ENCODE measurements around the gene CDK6.
"Not testable (repeated sequence)": the region's sequence is repeated elsewhere in the genome, so short reads cannot be mapped to it uniquely, and the experiment has no call there.

Gene CDK6

DNA sequence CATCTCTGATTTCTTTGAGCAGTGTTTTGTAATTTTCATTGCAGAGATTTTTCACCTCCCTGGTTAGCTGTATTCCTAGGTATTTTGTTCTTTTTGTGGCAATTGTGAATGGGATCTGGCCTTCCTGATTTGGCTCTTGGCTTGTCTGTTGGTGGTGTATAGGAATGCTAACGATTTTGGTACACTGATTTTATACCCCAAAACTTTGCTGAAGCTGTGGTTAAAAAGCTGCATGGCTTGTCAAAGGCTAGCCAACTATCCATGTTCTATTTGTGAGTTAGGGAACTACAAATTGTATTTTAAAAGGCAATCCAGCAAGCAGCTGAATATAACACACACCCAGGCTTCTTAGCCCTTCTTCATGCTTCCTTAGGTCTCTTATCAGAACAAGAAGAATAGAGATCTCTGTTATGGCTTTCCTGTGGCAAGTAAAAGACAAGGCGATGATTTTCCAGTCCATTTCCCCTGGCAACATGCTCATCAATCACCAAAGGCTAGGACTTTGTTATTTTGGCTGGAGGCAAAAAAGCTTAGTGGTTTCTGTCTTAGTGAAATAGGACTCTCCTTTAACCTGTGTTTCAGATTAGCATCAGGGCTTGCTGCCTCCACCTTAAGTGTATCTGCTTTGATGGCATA, 77.5 kb downstream of the CDK6 start:
- H3K4me3 Mint-ChIP-seq, result no peak overlapping the region
- TF ChIP-seq, protein P1, sequence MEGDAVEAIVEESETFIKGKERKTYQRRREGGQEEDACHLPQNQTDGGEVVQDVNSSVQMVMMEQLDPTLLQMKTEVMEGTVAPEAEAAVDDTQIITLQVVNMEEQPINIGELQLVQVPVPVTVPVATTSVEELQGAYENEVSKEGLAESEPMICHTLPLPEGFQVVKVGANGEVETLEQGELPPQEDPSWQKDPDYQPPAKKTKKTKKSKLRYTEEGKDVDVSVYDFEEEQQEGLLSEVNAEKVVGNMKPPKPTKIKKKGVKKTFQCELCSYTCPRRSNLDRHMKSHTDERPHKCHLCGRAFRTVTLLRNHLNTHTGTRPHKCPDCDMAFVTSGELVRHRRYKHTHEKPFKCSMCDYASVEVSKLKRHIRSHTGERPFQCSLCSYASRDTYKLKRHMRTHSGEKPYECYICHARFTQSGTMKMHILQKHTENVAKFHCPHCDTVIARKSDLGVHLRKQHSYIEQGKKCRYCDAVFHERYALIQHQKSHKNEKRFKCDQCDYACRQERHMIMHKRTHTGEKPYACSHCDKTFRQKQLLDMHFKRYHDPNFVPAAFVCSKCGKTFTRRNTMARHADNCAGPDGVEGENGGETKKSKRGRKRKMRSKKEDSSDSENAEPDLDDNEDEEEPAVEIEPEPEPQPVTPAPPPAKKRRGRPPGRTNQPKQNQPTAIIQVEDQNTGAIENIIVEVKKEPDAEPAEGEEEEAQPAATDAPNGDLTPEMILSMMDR (IDR thresholded peaks at IDR 0.05; ENCODE audit: unreplicated experiment in 3 of 3), result no peak
- peaks cover 41% of the 10 kb centered on the region for H3K4me1 Mint-ChIP-seq
- no peaks in the 10 kb centered on the region for H3K9me3 Mint-ChIP-seq
- no peak overlapping the region for H3K27ac Mint-ChIP-seq
- H3K36me3 Mint-ChIP-seq (ENCODE audit: low read depth), result peaks cover 24% of the 10 kb centered on the region
- H3K27me3 Mint-ChIP-seq (ENCODE audit: low read depth), result no peaks in the 10 kb centered on the region

DNA sequence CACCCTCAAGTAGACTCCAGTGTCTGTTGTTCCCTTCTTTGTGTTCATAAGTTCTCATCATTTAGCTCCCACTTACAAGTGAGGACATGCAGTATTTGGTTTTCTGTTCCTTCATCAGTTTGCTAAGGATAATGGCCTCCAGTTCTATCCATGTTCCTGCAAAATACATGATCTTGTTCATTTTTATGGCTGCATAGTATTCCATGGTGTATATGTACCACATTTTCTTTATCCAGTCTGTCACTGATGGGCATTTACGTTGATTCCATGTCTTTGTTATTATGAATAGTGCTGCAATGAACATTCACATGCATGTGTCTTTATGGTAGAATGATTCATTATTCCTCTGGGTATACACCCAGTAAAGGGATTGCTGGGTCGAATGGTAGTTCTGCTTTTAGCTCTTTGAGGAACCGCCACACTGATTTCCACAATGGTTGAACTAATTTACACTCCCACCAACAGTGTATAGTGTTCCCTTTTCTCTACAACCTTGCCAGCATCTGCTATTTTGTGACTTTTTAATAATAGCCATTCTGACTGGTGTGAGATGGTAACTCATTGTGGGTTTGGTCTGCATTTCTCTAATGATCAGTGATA, 79.0 kb downstream of the CDK6 start:
- not testable (repeated sequence) for H3K27me3 Mint-ChIP-seq (ENCODE audit: low read depth); H3K27ac Mint-ChIP-seq; H3K9me3 Mint-ChIP-seq; H3K4me3 Mint-ChIP-seq
- Mint-ChIP-seq H3K36me3 (ENCODE audit: low read depth) (peaks cover 24% of the 10 kb centered on the region), H3K4me1 (peaks cover 44% of the 10 kb centered on the region)

DNA sequence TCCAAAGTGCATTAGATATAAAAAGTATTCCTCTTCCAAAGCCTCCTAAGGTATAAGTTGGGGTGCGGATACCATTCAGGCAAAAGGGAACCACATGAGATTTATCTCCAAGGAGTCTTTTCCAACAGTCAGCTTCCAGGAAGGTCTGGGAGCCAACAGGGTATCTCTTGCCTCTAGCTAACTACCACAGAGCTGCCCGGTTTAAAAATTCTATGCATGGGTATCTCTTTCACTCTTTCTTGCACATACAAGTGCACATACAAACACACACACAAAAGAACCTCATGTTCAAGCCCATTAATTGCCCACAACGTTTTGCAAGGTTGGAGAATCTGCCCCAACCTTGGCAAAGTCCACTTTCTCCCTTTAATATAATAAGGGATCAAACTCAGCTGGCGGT, 80.7 kb downstream of the CDK6 start:
- Mint-ChIP-seq H3K27me3 (ENCODE audit: low read depth) (no peaks in the 10 kb centered on the region), H3K4me1 (peaks cover 32% of the 10 kb centered on the region), H3K9me3 (no peaks in the 10 kb centered on the region), H3K4me3 (no peak overlapping the region), H3K27ac (peak overlapping the region; percentile 15 to 39 (median 35)), H3K36me3 (ENCODE audit: low read depth) (peaks cover 22% of the 10 kb centered on the region)
- TF ChIP-seq, protein P1 (IDR thresholded peaks at IDR 0.05; ENCODE audit: unreplicated experiment in 3 of 3), result no peak

DNA sequence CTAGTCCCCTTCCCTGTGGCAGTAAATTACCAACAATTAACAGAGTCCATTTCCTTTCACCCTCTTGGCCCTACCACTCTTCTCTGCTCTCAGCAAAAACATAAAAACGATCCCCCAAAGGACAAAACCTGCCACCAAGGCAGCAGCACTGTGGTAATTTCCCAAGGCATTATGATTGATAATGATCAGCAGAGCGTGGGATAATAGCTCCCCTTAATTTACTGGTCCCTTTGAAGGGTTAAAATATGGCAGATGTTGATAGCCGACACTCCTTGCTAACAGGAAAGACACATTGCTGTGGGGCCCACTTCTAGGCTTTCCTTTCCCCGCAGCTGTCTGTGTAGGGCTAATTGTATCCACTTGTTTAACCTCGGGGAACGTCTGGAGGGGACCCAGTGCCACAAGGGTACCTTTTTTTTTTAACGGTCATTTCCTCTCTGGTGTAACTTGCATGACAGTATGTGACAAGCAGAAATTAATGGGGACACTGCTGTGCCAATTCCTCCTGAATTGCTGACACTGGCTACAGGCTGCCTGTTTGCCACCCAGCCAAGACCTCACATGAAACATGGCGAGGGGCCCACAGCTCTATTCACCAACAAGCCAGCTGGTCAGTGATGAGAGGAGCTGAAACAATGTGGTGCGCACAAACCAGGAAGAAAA, 81.3 kb downstream of the CDK6 start:
- H3K4me3 Mint-ChIP-seq, result peak overlapping the region in 1 of 3 experiments; percentile 3
- H3K4me1 Mint-ChIP-seq, result peaks cover 32% of the 10 kb centered on the region
- no peaks in the 10 kb centered on the region for H3K9me3 Mint-ChIP-seq
- H3K36me3 Mint-ChIP-seq (ENCODE audit: low read depth), result peaks cover 22% of the 10 kb centered on the region
- peak overlapping the region; percentile 15 to 85 (median 35) for H3K27ac Mint-ChIP-seq
- no peaks in the 10 kb centered on the region for H3K27me3 Mint-ChIP-seq (ENCODE audit: low read depth)
- TF ChIP-seq, protein P1 (IDR thresholded peaks at IDR 0.05; ENCODE audit: unreplicated experiment in 3 of 3), result no peak

DNA sequence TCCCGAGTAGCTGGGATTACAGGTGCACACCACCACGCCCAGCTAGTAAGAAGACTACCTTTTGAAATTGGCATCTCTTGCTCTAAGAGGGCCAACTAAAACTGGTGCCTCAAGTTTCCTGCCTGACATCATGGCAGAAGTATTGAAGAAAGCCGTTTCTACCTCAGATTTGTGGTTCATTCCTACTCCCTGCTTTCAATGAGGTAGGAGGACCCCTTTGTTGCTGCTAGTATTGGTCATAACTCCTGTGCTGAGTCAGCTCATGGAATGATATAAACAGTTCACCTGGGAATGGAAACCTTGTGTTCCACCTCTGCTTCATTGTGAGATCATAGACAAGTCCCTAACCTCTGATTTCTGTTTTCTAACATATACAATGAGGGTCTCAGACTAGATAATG, 82.8 kb downstream of the CDK6 start:
- Mint-ChIP-seq H3K27ac (no peak overlapping the region), H3K36me3 (ENCODE audit: low read depth) (peaks cover 27% of the 10 kb centered on the region), H3K9me3 (no peaks in the 10 kb centered on the region), H3K4me3 (no peak overlapping the region), H3K4me1 (peaks cover 37% of the 10 kb centered on the region), H3K27me3 (ENCODE audit: low read depth) (no peaks in the 10 kb centered on the region)
- TF ChIP-seq, protein P1 (IDR thresholded peaks at IDR 0.05; ENCODE audit: unreplicated experiment in 3 of 3), result no peak

DNA sequence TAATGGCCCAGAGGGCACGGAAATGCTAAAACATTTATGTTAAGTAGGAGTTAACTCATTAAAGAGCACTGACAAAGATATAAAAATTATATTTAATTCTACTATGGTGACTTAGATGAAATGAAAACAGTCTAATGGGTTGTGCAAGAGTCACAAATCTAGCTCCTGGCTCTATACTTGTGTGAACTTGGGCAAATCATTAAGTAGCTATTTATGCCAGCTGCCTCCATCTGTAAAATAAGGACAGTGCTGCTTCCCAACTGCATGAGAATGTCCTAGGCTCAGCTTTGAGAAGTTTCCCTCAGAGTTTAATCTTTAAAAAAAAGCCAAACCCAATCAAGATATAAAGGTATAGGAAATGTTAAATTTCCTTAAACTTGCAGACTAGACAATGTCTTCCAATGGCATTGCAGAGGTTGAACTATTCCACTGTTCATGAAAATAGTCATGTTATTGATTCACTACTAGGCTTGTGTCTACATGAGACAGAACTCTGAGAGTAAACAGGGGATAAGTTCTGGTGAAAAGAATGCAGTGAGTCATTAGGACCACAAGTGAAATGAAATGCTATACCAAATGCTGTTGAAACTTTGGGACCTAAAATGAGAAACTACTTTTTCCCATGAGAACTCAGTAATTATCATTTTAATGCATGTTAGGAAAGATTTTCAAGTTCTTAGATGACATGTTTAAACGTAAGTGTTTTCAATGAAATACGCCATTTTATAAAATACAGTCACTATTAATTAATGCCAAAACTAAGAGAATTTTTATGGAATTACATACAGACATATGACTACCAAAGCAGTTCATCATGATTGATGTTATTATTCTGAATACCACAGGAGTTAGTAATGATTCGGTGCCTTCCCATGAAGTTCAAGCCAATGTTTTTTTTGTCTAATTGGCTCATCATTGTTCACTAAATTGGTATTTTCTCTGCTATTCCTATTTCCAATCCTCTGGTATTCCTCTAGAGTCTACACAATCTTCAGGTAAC, 84.2 kb downstream of the CDK6 start:
- H3K4me3 Mint-ChIP-seq, result no peak overlapping the region
- H3K9me3 Mint-ChIP-seq, result no peaks in the 10 kb centered on the region
- TF ChIP-seq, protein P1 (IDR thresholded peaks at IDR 0.05; ENCODE audit: unreplicated experiment in 3 of 3), result no peak
- no peak overlapping the region for H3K27ac Mint-ChIP-seq
- peaks cover 18% of the 10 kb centered on the region for H3K36me3 Mint-ChIP-seq (ENCODE audit: low read depth)
- no peaks in the 10 kb centered on the region for H3K27me3 Mint-ChIP-seq (ENCODE audit: low read depth)
- peaks cover 37% of the 10 kb centered on the region for H3K4me1 Mint-ChIP-seq
